Measurements from ENCODE around the gene SLC47A2. TPM values are rescaled to one million over a fixed set of nuclear protein-coding genes. Genes with fewer than 3 reads are reported as not detected.

The SLC47A2 gene
- total RNA-seq, 1 donor from 2014 or later, result not detected

GRCh38 chr17:19661121-19661520 lies 55.3 kb downstream of the SLC47A2 start:
- no peak for TF ChIP-seq CTCF (conservative IDR thresholded peaks at IDR 0.05; ENCODE audit: low read depth, low read length)
- DNase-seq (ENCODE audit: low read depth), result no peak
- H3K4me3 ChIP-seq (ENCODE audit: low read depth, low read length), result no peak overlapping the region

GRCh38 chr17:19660219-19660870 lies 56.0 kb downstream of the SLC47A2 start:
- no peak for TF ChIP-seq CTCF (conservative IDR thresholded peaks at IDR 0.05; ENCODE audit: low read depth, low read length)
- DNase-seq (ENCODE audit: low read depth), result no peak
- H3K4me3 ChIP-seq (ENCODE audit: low read depth, low read length), result no peak overlapping the region

GRCh38 chr17:19659366-19660177 lies 56.8 kb downstream of the SLC47A2 start:
- no peak overlapping the region for H3K4me3 ChIP-seq (ENCODE audit: low read depth, low read length)
- no peak for TF ChIP-seq CTCF (conservative IDR thresholded peaks at IDR 0.05; ENCODE audit: low read depth, low read length)
- DNase-seq (ENCODE audit: low read depth), result no peak

GRCh38 chr17:19656851-19657581 lies 59.4 kb downstream of the SLC47A2 start:
- DNase-seq (ENCODE audit: low read depth), result no peak
- no peak for TF ChIP-seq CTCF (conservative IDR thresholded peaks at IDR 0.05; ENCODE audit: low read depth, low read length)
- H3K4me3 ChIP-seq (ENCODE audit: low read depth, low read length), result no peak overlapping the region

GRCh38 chr17:19656336-19656735 lies 60.0 kb downstream of the SLC47A2 start:
- TF ChIP-seq CTCF (conservative IDR thresholded peaks at IDR 0.05; ENCODE audit: low read depth, low read length), result no peak
- no peak for DNase-seq (ENCODE audit: low read depth)
- H3K4me3 ChIP-seq (ENCODE audit: low read depth, low read length), result no peak overlapping the region

- no peak for DNase-seq (ENCODE audit: low read depth)
Measured at GRCh38 chr17:19654896-19655295, 61.5 kb downstream of the SLC47A2 start.

More at GRCh38 chr17:19654896-19655295, 61.5 kb downstream of the SLC47A2 start:
- TF ChIP-seq CTCF (conservative IDR thresholded peaks at IDR 0.05; ENCODE audit: low read depth, low read length), result no peak
- no peak overlapping the region for H3K4me3 ChIP-seq (ENCODE audit: low read depth, low read length)

Data from epithelial cell of proximal tubule (primary cell).